GM12878 (cell line): ENCODE measurements around the gene SMIM32.

Experiments used
- BCL3 ChIP-seq: IDR thresholded peaks from 2 replicates; pipeline ENCODE4 v1.6.1; 2011; ENCODE audit warnings: borderline replicate concordance, low read depth, mild to moderate bottlenecking, moderate library complexity, low read length; ENCODE audit not compliant: insufficient read depth, poor library complexity, severe bottlenecking
- CTCF ChIP-seq, 3 experiments: IDR thresholded peaks in 2 of 3; conservative IDR thresholded peaks in 1 of 3; 2 replicates each; pipeline ENCODE4 v1.5.1; 2011; ENCODE audit warnings: low read depth in 3 of 3, low read length in 3 of 3, mild to moderate bottlenecking in 3 of 3, control low read depth in 2 of 3, moderate library complexity in 2 of 3, inconsistent platforms in 1 of 3, mixed read lengths in 1 of 3; ENCODE audit not compliant: control insufficient read depth in 2 of 3, insufficient read depth in 1 of 3; ENCODE audit errors: extremely low read depth in 1 of 3
- EP300 ChIP-seq, 2 experiments: fragments of 150-350 bp in 1 of 2; IDR thresholded peaks; 2 replicates each; pipeline ENCODE4 v1.6.1; 2011 to 2012; ENCODE audit warnings: low read depth in 2 of 2, low read length in 2 of 2, borderline replicate concordance in 1 of 2, improper control_type of control experiment in 1 of 2, inconsistent platforms in 1 of 2; ENCODE audit not compliant: control insufficient read depth in 1 of 2
- MEF2A ChIP-seq: IDR thresholded peaks from 2 replicates; pipeline ENCODE4 v1.6.1; 2011; ENCODE audit warnings: low read depth, mild to moderate bottlenecking, low read length, moderate library complexity; ENCODE audit not compliant: insufficient read depth
- MTA2 ChIP-seq: fragments of 450-650 bp; IDR thresholded peaks from 2 replicates; pipeline ENCODE4 v1.6.1; 2016; ENCODE audit warnings: low read depth, mild to moderate bottlenecking, moderate library complexity
- NFYA ChIP-seq: IDR thresholded peaks from 2 replicates; pipeline ENCODE4 v1.6.1; 2011; ENCODE audit warnings: low read depth, mild to moderate bottlenecking, low read length, improper control_type of control experiment, borderline replicate concordance
- POLR2AphosphoS5 ChIP-seq: IDR thresholded peaks from 2 replicates; pipeline ENCODE4 v1.6.1; 2011; ENCODE audit warnings: mild to moderate bottlenecking, low read length, inconsistent platforms
- REST ChIP-seq: IDR thresholded peaks from 2 replicates; pipeline ENCODE4 v1.6.1; 2012; ENCODE audit warnings: mild to moderate bottlenecking, low read depth, low read length
- TARDBP ChIP-seq: IDR thresholded peaks from 2 replicates; pipeline ENCODE4 v1.6.1; 2016; ENCODE audit warnings: borderline replicate concordance
- TCF7 ChIP-seq: IDR thresholded peaks from 2 replicates; pipeline ENCODE4 v1.6.1; 2014; ENCODE audit warnings: antibody characterized with exemption, borderline replicate concordance
- TF ChIP-seq, protein P1 (sequence below): fragments of 450-650 bp; IDR thresholded peaks from 2 replicates; pipeline ENCODE4 v1.6.1; 2017; ENCODE audit warnings: borderline replicate concordance

DNA sequence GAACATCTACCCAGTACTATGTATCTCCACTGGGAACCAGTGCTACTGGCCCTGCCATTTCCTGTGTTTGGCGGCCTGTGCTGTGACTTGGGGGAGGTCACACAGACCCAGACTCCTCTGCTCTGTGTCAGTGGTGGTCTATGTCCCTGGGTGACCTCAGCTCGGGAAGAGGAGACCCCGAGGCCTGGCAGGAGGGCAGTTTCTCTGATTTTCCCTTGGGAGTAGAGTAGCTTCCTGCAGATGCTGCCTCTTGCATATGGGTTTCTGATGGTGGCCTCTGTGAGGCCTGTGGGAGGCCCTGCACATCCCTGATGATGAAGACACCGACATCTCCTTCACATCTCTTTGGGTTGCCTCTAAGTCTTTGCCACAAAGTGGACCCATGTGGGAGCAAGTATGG is 13.0 kb upstream of the SMIM32 start:
- TF ChIP-seq TCF7 (no peak), TARDBP (no peak), REST (no peak), BCL3 (no peak), MTA2 (no peak), MEF2A (no peak), POLR2AphosphoS5 (no peak), NFYA (no peak), EP300 (IDR thresholded peaks at IDR 0.05; ENCODE audit: borderline replicate concordance in 1 of 2, control insufficient read depth in 1 of 2, low read depth in 2 of 2, low read length in 2 of 2) (no peak), CTCF (IDR thresholded peaks at IDR 0.05 in 2 of 3, conservative IDR thresholded peaks at IDR 0.05 in 1 of 3; ENCODE audit: control insufficient read depth in 2 of 3, extremely low read depth in 1 of 3, insufficient read depth in 1 of 3, low read depth in 3 of 3, low read length in 3 of 3) (no peak)
- TF ChIP-seq, protein P1, sequence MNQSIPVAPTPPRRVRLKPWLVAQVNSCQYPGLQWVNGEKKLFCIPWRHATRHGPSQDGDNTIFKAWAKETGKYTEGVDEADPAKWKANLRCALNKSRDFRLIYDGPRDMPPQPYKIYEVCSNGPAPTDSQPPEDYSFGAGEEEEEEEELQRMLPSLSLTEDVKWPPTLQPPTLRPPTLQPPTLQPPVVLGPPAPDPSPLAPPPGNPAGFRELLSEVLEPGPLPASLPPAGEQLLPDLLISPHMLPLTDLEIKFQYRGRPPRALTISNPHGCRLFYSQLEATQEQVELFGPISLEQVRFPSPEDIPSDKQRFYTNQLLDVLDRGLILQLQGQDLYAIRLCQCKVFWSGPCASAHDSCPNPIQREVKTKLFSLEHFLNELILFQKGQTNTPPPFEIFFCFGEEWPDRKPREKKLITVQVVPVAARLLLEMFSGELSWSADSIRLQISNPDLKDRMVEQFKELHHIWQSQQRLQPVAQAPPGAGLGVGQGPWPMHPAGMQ = no peak
